SKM-1 treated with dmso at 0.1 percent for 144 hours (cell line): ENCODE measurements around the gene PNPLA8.
"Not testable (repeated sequence)": the region's sequence is repeated elsewhere in the genome, so short reads cannot be mapped to it uniquely, and the experiment has no call there.

Experiments
- DNase-seq: peaks from one replicate; lab custom pipeline; 2025; ENCODE audit not compliant: unreplicated experiment; lab: John Stamatoyannopoulos, UW

The PNPLA8 gene

DNA sequence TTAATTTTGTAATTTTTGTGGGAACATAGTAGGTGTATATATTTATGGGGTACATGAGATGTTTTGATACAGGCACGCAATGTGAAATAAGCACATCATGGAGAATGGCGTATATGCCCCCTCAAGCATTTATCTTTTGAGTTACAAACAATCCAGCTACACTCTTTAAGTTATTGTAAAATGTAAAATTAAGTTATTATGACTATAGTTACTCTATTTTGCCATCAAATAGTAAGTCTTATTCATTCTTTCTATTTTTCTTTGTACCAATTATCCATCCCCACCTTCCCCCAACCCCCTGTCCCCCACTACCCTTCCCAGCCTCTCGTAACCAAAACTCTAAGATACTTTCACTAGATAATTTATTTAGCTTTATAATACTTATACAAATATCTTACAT is 7.8 kb upstream of the PNPLA8 start:
- no peak for DNase-seq

DNA sequence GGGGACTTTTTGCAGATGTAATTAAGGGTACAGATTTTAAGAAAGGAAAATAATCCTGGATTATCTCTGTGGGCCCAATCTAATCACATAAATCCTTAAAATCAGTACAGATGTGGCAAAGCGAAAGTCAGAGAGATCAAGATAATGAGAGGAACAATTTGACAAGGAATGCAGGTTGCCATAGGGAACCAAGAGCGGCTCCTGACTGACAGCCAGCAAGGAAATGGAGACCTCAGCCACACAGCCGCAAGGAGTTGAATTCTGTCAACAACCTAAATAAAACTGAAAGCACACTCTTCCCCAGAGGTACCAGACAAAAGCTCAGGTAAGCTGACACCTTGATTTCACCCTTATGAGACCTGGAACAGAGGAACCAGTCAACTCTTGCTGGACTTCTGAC is 3.4 kb upstream of the PNPLA8 start:
- DNase-seq, result no peak

DNA sequence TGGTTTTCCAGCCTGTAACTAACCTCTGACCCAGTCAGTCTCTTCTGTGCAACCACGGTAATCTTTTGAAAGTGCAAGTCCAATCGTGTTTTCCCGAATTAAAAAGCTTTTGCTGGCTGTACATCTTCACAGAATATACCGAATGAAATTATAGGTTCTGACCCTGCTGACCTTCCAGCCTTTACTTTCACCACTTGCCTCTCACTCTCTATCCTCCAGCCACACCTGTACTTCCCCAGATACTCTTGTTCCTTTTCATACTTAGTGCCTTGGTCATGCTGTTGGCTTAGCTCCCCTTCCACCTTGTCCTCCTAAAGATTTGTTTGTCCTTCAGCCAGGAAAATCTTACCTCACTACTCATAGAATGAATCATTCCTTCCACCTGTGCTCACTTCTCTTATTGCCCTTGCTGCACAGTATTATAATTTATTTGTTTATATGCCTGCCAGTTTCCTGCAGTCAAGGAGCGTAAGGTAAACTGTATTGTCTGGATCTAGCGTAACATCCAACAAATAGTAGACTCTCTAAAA is 2.3 kb upstream of the PNPLA8 start:
- no peak for DNase-seq

DNA sequence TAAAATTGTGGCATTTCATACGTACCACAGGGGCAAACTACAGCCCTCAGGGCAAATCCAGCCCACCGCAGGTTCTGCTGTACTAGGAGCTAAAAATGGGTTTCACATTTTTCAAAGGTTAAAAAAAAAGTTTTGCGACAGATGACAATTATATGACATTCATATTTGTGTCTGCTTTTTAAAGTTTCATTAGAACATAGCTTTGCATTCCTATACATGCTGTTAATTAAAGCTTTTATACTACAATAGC is 758 bp upstream of the PNPLA8 start:
- no peak for DNase-seq

DNA sequence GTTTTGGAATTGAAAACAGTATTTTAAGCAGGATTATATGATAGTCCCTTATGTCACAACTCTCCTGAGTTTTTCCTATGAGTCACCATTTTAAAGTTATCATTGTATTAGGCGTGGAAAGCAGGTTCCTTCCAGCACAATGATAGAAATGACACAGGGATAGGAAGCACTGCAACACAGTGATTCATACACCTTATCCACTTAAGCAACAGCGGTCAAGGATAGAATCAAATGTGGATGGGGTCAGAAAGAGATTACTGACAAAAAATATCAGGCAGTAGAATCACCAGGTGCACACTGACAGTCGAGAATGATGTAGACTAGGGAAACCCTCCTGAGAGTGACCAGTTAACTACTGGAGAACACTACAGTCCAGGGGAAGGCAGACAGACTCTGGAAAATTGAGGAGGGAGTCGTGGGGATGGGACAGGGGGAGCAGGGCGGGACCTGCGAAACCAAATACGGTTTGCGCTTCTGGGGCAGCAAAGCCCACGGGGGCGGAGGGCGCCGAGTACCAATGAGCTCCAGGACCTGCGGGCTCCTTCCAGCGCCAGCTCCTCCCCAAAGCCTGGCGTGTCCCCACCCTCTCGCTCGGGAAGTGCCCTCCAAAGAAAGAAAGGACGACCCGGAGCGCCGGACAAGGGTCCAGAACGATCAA is 479 bp downstream of the PNPLA8 start:
- DNase-seq, result peak; percentile 61

DNA sequence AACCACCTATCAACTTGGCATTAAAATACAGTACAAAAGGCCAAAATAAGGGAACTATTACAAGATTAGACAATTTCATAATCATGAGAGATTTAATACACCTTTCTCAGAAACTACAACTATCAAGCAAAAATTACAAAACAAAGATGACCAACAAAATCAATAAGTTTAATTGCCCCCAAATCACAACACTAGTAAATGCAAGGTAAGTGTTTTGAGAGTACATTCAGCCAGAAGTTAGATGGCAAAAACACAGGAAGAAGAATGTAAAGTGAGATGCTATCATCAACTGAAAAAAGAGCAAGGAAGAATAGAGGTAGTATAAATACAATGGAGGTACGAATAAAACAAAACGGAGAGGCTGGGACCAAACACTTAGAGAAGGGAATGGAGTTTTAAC is 3.2 kb downstream of the PNPLA8 start:
- DNase-seq, result no peak

DNA sequence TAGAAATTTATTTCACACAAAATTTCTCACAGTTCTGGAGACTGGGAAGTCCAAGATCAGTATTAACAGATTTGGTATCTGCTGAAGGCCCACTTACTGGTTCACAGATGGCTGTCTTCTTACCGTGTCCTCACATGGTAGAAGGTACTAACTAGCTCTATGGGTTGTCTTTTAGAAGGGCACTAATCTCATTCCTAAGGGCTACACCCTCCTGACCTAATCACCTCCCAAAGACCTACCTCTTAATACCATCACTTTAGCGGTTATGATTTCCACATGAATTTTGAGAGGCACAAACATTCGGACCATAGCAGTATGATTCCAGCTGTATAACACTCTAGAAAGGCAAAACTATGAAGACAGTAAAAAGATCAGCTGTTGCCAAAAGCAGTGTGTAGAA is 8.0 kb downstream of the PNPLA8 start:
- DNase-seq, result no peak

DNA sequence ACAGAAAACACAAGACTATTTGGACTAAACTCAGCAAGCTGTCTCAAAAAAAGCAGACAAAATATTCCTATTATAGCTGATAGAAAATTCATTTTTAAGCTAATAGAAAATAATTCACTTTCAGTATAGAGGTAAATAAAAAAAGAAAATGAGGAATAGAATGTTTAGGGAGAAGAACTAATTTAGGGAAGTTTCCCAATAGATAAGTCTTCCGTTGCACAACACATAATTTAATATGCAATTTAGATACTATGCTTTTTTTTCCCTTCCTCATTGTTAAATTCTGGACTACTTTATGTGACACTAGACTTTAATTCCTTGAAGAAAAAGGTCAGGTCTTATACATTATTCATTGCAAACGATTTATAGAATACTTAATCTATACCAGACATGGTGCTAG is 10.3 kb downstream of the PNPLA8 start:
- peak; percentile 24 for DNase-seq

DNA sequence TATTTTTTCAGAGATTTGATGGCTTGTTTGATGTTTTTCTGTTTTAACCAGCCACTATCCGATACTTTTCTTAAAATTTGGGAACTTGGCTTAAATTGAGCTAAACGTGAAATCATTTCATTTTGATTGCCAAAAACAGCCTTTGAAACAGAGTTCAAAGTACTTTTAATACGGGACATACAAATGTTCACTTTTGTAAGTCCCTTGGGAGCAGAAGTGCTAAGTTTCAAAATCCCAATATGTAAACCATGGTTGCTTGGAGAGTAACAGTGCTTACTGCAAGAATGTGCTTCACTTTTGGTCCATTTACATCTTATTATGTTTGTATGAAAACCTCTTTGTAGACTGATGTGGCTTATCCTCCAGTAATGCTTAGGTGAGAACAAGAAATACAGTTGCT is 10.9 kb downstream of the PNPLA8 start:
- DNase-seq, result no peak

DNA sequence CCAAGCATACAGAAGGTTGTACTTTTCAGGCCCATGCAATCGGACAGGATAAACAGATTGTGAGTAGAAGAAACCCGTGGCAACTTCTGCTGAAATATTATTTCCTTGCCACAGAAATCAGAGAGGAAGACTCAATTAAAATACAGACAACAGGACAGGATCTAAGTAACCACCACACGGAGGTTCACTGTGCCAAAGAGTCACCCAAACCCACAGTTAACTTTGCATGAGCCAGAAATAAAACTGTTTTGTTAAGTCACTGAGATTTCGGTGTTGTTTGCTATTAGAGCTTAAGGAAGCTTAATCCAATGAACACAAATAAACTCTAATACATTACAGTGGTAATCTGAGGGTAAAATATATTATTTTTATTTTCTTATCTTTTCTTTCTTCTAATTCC is 14.0 kb downstream of the PNPLA8 start:
- no peak for DNase-seq

DNA sequence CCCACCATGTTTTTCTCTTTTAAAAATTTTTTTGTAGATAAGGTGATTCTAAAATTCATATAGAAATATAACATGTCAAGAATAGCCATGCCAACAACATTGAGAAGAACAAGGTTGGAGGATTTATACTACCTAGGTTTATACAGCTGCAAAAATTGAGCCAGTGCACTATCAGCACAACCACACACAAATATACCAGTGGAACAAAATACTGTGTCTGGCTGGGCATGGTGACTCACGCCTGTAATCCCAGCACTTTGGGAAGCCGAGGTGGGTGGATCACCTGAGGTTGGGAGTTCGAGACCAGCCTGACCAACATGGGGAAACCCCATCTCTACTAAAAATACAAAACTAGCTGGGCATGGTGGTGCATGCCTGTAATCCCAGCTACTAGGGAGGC is 21.4 kb downstream of the PNPLA8 start:
- DNase-seq, result not testable (repeated sequence)

DNA sequence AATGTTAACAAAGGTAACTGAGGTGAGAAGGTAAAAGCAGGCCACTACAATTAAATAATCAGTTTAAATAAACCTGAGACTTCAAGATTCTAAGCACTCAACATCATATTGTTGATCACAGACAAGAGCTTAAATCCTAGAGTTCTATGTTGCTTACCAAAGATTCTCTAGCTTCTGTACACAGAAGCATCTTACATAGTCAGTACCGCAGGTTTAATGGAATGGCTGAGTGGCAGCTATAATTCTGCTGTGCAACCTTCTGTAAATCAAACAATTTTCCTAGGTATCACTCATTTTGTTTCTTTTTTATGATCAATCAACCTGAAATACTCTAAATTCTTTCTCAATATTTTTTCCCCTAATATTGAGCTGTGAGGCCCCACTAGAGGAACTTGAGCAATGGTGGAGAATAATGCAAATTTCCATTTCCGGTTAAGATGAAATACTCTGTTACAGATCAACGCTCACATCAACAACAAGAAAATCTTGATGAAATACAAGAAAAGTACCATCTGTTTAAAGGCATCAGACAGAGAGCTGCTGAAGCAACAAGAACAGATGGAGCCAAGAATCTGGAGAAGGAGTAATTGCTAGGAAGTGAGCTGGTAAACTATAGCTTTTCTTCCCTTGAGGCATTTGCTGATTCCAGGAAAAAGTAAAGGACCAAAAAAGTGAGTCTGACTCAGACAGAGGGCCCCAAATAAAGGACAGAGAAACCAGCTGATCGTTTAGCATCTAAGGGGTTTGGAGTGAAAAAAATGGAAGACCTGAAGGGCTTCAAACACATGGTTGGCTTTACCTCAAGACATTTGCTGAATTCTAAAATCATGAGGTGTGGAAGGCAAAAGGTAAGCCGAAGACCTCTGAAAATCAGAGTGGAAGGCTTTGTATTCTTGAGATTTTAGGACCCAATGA is 22.6 kb downstream of the PNPLA8 start:
- no peak for DNase-seq

DNA sequence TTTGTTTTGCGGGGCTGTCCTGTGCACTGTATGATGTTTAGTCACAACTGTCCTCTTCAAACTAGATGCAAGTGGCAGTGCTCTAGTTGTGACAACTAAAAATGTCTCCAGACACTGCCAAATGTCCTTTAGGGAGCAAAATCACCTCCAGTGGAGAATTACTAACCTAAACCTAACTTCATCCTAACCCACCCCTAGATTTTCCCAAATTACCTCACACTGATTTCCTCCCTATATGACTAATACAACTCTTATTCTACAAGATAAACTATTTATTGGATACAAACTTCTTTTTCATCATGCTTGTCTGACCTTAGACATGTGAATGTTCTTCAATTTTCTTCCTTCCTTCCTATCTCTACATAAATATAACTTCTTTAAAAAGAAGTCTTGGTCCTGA is 26.4 kb downstream of the PNPLA8 start:
- no peak for DNase-seq

DNA sequence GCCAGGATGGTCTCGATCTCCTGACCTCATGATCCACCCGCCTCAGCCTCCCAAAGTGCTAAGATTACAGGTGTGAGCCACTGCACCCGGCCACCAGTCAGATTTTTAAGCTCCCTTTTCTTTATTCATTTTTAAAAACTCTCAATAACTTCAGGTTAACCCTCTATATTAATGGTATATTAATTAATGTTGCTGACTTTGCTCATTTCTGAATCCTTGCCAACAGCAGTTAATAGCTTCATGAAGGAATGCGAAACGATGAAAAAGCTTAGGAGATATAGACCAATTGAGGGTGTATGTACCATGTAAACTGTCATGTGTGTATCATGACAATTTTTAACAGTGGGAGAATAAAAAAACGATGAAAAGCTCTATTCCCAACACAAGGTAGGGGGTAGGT is 27.5 kb downstream of the PNPLA8 start:
- DNase-seq, result no peak

DNA sequence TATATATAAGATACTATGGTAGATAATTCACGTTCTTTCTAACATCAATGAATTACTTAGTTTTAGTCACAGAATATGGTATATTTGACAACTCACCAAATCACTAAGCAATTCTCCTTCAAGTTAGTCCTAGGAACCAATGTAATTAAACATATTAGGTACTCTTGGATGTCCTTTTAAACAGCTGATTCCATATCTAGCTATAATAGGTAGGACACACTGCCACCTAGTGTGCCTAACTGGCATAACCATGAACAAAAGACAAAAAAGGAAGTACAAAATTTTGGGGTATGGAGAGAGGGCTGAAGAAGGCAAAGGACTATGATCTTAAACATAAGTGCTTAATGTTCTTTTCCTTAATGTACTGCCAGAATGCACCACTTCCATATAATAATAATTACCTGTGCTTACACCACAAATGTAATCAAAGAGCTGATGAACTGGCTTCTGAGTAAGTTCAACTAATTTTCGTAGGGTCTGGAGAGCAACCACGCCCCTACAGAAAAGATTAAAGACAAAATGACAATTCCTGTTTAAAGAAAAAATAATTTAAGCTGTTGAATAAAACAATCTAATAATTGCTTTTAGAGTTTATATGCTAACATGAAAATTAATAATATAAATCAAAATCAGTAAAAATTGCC is 28.7 kb downstream of the PNPLA8 start:
- DNase-seq, result peak; percentile 59

DNA sequence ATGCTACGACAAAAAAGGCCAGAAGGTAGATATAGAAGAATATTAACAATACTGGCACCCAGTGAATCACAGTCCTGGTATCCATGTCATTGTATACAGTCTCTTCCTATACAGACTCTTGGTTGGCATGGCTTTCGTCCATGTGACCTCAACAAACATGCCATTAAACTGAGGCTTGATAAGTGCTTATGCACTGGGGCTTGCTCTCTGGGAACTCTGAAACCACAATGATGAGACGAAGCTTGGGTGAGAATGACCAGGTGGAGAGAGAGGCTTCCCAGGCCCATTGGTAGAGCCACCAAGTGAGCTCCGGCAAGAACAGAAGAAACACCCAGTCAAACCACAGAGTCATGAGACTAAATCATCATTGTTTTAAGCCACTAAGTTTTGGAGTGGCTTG is 33.2 kb downstream of the PNPLA8 start:
- DNase-seq, result no peak

DNA sequence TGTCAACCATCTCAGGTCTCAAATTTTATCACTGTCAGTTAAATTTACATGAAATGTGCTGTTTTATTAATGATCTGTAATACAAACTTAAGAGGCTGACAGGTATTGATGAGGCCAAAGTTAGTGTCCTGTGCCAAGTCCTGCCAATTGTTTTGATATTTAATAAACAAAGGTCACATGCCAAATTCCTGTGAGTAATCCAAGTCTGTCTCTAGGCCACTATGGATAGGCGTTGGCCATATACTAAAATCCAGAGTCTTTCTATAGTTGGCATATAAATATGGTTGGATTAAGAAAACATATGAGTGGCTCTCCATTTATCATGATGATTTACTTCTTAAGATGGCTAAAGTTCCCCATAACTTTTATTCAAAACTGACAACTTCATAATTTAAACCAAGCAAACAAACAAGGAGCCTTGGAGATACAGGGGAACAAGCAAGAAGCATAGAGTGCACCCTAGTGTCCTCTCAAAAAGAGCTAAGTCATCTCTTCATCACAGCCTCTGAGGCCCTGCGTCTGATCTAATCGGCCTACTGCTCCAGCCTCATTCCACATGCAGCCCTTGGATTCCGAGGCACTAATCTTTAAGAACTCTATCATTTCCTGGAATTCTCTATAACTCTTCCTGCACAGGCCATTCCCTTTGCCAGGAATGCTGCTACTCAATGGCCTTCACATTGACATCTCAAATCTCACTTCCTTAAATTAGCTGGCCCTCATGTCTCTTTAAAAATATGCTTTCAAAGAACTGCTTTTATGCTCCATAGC is 37.0 kb downstream of the PNPLA8 start:
- no peak for DNase-seq

DNA sequence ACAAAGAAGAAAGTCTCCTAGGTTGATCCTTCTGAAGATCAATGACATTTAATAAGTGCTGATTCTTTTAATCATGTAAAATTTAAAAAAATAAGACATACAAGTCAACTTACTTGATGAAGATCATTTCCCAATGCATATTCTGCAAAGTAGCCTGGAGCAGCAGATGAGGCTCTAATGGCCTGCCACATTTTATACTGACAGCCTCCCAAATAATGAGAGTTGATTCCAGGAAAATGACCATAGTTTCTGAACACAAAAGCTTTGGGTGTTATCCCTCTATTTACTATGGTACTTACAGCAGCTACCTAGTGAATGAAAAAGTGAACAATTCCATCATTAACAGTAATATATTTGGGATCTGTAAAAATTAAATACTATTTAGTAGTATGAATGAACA is 38.3 kb downstream of the PNPLA8 start:
- DNase-seq, result no peak

DNA sequence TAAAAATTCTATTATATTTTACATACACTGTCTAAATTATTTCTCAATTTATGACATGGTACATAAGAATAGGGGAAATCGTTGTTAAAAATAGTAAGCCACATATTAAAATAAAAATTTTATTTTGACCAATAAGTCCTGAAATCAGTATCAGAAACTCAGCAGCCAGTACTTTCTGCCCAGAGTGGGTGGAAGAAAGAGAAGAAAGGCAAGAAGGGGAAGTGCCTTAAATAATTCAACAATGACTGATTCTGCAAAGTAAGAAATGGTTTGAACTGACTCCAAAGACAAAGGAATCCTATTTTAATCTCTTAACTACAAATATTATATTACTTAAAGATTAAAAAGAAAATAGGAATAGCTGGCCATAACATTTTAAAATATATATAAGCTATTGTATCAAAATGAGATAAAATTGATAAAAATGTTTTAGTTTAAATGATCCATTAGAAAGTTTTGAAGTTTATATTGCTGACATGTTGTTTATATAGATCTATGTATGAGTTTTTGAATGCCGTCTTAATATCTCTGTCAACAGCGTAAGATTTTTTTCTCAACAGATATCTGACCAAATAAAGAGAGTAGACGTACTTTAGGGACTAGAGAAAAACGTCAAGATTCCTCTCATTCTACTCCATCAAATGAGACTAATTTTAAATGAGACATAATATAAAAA is 39.5 kb downstream of the PNPLA8 start:
- no peak for DNase-seq

DNA sequence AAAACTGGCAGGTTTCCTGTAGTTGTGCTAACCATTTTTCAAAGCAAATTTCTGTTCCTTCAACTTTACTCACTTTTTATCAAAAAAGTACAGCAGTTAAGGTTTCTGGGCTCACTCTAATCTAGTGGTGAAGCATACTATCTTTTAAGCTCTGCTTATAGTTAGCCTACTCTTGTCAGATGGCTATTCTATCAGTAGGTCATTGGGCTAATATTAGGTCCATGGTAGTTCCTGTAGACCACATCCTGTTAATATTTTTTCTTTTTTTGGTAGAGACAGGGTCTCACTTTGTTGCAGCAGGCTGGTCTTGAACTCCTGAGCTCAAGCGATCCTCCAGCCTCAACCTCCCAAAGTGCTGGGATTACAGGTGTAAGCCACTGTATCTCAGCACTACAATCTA is 41.8 kb downstream of the PNPLA8 start:
- DNase-seq, result no peak

DNA sequence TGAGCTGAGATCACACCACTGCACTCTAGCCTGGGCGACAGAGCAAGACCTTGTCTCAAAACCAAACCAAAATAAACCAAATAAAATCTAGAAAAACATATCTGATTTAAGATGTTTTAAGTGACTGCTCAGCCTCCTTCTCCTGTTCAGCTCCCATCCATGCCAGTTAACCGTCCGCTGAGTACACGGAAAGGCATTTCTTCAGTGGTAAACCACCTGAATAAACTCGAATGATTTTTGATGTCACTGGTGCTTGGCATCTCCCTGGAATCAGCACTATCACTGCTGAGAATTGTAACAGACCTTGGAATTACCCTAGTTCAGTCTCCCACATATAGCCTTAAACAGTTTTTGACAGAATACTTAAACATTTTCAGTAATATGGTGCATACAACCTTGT is 45.6 kb downstream of the PNPLA8 start:
- no peak for DNase-seq
